RPMI8226 (cell line): ENCODE measurements around the gene PARD3.
"Not testable (repeated sequence)": the region's sequence is repeated elsewhere in the genome, so short reads cannot be mapped to it uniquely, and the experiment has no call there.

Experiments used
- DNase-seq: peaks from one replicate; pipeline ENCODE4 v3.0.0-alpha.2; 2015

The PARD3 gene

GRCh38 chr10:34795334-34795733 lies 19.8 kb downstream of the PARD3 start:
- no peak for DNase-seq

GRCh38 chr10:34794835-34795234 lies 20.3 kb downstream of the PARD3 start:
- no peak for DNase-seq

GRCh38 chr10:34793581-34793980 lies 21.5 kb downstream of the PARD3 start:
- not testable (repeated sequence) for DNase-seq

- DNase-seq = no peak
Measured at GRCh38 chr10:34792881-34793280, 22.2 kb downstream of the PARD3 start.

- DNase-seq = no peak
Measured at GRCh38 chr10:34791947-34792346, 23.1 kb downstream of the PARD3 start.

- DNase-seq = no peak
Measured at GRCh38 chr10:34791228-34791627, 23.9 kb downstream of the PARD3 start.

- no peak for DNase-seq
Measured at GRCh38 chr10:34789966-34790506, 25.1 kb downstream of the PARD3 start.

- no peak for DNase-seq
Measured at GRCh38 chr10:34786464-34786863, 28.6 kb downstream of the PARD3 start.

GRCh38 chr10:34781711-34782110 lies 33.4 kb downstream of the PARD3 start:
- peak; percentile 78 for DNase-seq

GRCh38 chr10:34780818-34781380 lies 34.2 kb downstream of the PARD3 start:
- peak; percentile 73 for DNase-seq

- no peak for DNase-seq
Measured at GRCh38 chr10:34778237-34778636, 36.9 kb downstream of the PARD3 start.

- peak; percentile 24 for DNase-seq
Measured at GRCh38 chr10:34776090-34776690, 38.9 kb downstream of the PARD3 start.

- no peak for DNase-seq
Measured at GRCh38 chr10:34775044-34775637, 40.0 kb downstream of the PARD3 start.

GRCh38 chr10:34773636-34774630 lies 41.2 kb downstream of the PARD3 start:
- no peak for DNase-seq

- DNase-seq = no peak
Measured at GRCh38 chr10:34771525-34771924, 43.6 kb downstream of the PARD3 start.

- no peak for DNase-seq
Measured at GRCh38 chr10:34771106-34771505, 44.0 kb downstream of the PARD3 start.

- DNase-seq = no peak
Measured at GRCh38 chr10:34769899-34770298, 45.2 kb downstream of the PARD3 start.

GRCh38 chr10:34768972-34769330 lies 46.1 kb downstream of the PARD3 start:
- no peak for DNase-seq

- no peak for DNase-seq
Measured at GRCh38 chr10:34768261-34768971, 46.7 kb downstream of the PARD3 start.

GRCh38 chr10:34766811-34767494 lies 48.1 kb downstream of the PARD3 start:
- no peak for DNase-seq

- no peak for DNase-seq
Measured at GRCh38 chr10:34766266-34766600, 48.9 kb downstream of the PARD3 start.

GRCh38 chr10:34764472-34764946 lies 50.6 kb downstream of the PARD3 start:
- DNase-seq = no peak
